Lower lobe of right lung (tissue), 2 donors: ENCODE results near the gene GRIK2. TPM values are rescaled to one million over a fixed set of nuclear protein-coding genes. Genes with fewer than 3 reads are reported as not detected.

ENCODE experiments used
- ATAC-seq, 2 donors: fragments of 200-7000 bp; cut with Tn5 transposase; one replicate each; pipeline ENCODE4 v1.9.1; 2020 to 2022; ENCODE audit warnings: mild to moderate bottlenecking in 2 of 2, moderate library complexity in 2 of 2
- DNase-seq: peaks from one replicate; pipeline ENCODE4 v3.0.0-alpha.2; 2020
- H3K27ac ChIP-seq: fragments of 200-600 bp; one replicate; pipeline ENCODE4 v1.8.0; 2022
- H3K27me3 ChIP-seq: fragments of 200-600 bp; one replicate; pipeline ENCODE4 v1.8.0; 2022; ENCODE audit warnings: low read depth
- H3K36me3 ChIP-seq: fragments of 200-600 bp; one replicate; pipeline ENCODE4 v1.8.0; 2022; ENCODE audit warnings: mild to moderate bottlenecking
- H3K4me1 ChIP-seq: fragments of 200-600 bp; one replicate; pipeline ENCODE4 v1.8.0; 2022
- H3K4me3 ChIP-seq: fragments of 200-600 bp; one replicate; pipeline ENCODE4 v1.8.0; 2022; ENCODE audit warnings: mild to moderate bottlenecking
- H3K9me3 ChIP-seq: fragments of 200-600 bp; one replicate; pipeline ENCODE4 v1.8.0; 2022
- CTCF ChIP-seq: fragments of 200-600 bp; IDR thresholded peaks from one replicate; pipeline ENCODE4 v1.8.0; 2022; ENCODE audit warnings: antibody characterized with exemption, mild to moderate bottlenecking
- intact Hi-C: fragments of 100-400 bp; cut with DNase I; formaldehyde crosslinking; loops from one replicate; pipeline ENCODE4 v1.11.0; 2022
- total RNA-seq: library from RNA; stranded (reverse); fragmentation: NEBNext Ultra II Directional; extraction: Animal tissue kit (Norgen Biotek cat#: 25700); gene quantifications from one replicate; pipeline ENCODE4 v1.2.1, GENCODE V29; 2021
- donor health status: DM: no; HTN: yes; CAD: no; lungs with severe emphysema.

GRIK2 gene
- total RNA-seq, 1 donor from 2014 or later, result 0.62 TPM

- no peaks in the 10 kb centered on the region for H3K36me3 ChIP-seq
- H3K4me1 ChIP-seq, result no peaks in the 10 kb centered on the region
- H3K9me3 ChIP-seq, result no peaks in the 10 kb centered on the region
- no peak overlapping the region for H3K4me3 ChIP-seq
- no peaks in the 10 kb centered on the region for H3K27me3 ChIP-seq
- intact Hi-C loops, result no loop called here
- no peak overlapping the region for H3K27ac ChIP-seq
- no peak for ATAC-seq
- no peak for DNase-seq
- TF ChIP-seq CTCF, result no peak
Observed at GRCh38 chr6:101921829-101922450, 528.4 kb downstream of the GRIK2 start.

GRCh38 chr6:101926149-101926925 is 532.8 kb downstream of the GRIK2 start:
- no peaks in the 10 kb centered on the region for H3K4me1 ChIP-seq
- no peaks in the 10 kb centered on the region for H3K36me3 ChIP-seq
- H3K4me3 ChIP-seq, result no peak overlapping the region
- ATAC-seq (no peak), DNase-seq (no peak)
- H3K27me3 ChIP-seq, result no peaks in the 10 kb centered on the region
- no peak overlapping the region for H3K27ac ChIP-seq
- no peaks in the 10 kb centered on the region for H3K9me3 ChIP-seq
- TF ChIP-seq CTCF, result no peak
- intact Hi-C loops, result no loop called here

- Histone ChIP-seq H3K36me3 (no peaks in the 10 kb centered on the region), H3K27ac (no peak overlapping the region), H3K4me3 (no peak overlapping the region), H3K27me3 (no peaks in the 10 kb centered on the region), H3K9me3 (no peaks in the 10 kb centered on the region), H3K4me1 (no peaks in the 10 kb centered on the region)
- DNase-seq (no peak), ATAC-seq (no peak)
- intact Hi-C loops, result no loop called here
- TF ChIP-seq CTCF, result no peak
Observed at GRCh38 chr6:101931766-101932165, 538.3 kb downstream of the GRIK2 start.

- intact Hi-C loops, result no loop called here
- no peak for DNase-seq
- H3K9me3 ChIP-seq, result no peaks in the 10 kb centered on the region
- H3K36me3 ChIP-seq, result no peaks in the 10 kb centered on the region
- no peak for ATAC-seq
- H3K27ac ChIP-seq, result no peak overlapping the region
- H3K27me3 ChIP-seq, result no peaks in the 10 kb centered on the region
- no peak overlapping the region for H3K4me3 ChIP-seq
- H3K4me1 ChIP-seq, result no peaks in the 10 kb centered on the region
- no peak for TF ChIP-seq CTCF
Observed at GRCh38 chr6:101932704-101933103, 539.2 kb downstream of the GRIK2 start.

GRCh38 chr6:101935732-101936131 is 542.2 kb downstream of the GRIK2 start:
- no peaks in the 10 kb centered on the region for H3K9me3 ChIP-seq
- no peaks in the 10 kb centered on the region for H3K27me3 ChIP-seq
- no peak for TF ChIP-seq CTCF
- intact Hi-C loops, result no loop called here
- no peaks in the 10 kb centered on the region for H3K36me3 ChIP-seq
- no peak overlapping the region for H3K27ac ChIP-seq
- no peak for DNase-seq
- no peaks in the 10 kb centered on the region for H3K4me1 ChIP-seq
- no peak for ATAC-seq
- H3K4me3 ChIP-seq, result no peak overlapping the region
